WTC11 (cell line): ENCODE results near the gene ZNF503. TPM values are rescaled to one million over a fixed set of nuclear protein-coding genes. Genes with fewer than 3 reads are reported as not detected.
A peak's percentile ranks its signal among the peaks of the same experiment; 100 is the strongest.

Experiments
- ATAC-seq: fragments of 200-7000 bp; cut with Tn5 transposase; 2 replicates; pipeline ENCODE4 v1.10.0; 2021; ENCODE audit warnings: mild to moderate bottlenecking, moderate library complexity
- CTCF ChIA-PET: fragments of 300-600 bp; sonication (Branson Sonifier 250); formaldehyde crosslinking; loops from one replicate; lab custom pipeline; 2021; ENCODE audit warnings: antibody characterized with exemption; lab: Charles Lee
- POLR2A ChIA-PET: fragments of 350-600 bp; sonication (Branson Sonifier 250); formaldehyde crosslinking; loops from one replicate; lab custom pipeline; 2021; ENCODE audit warnings: antibody characterized with exemption; lab: Charles Lee
- DNase-seq: peaks from one replicate; pipeline ENCODE4 v3.0.0; 2021; ENCODE audit warnings: low spot score
- H3K27ac Mint-ChIP-seq: 2 replicates; pipeline ENCODE4 v1.8.0; 2021; ENCODE audit warnings: mixed read lengths
- H3K27me3 Mint-ChIP-seq: 2 replicates; pipeline ENCODE4 v1.8.0; 2021; ENCODE audit warnings: low read depth, mild to moderate bottlenecking, moderate library complexity, mixed read lengths
- H3K36me3 Mint-ChIP-seq: 2 replicates; pipeline ENCODE4 v1.8.0; 2021; ENCODE audit warnings: mixed read lengths
- H3K4me1 Mint-ChIP-seq: 2 replicates; pipeline ENCODE4 v1.8.0; 2022; ENCODE audit warnings: mixed read lengths
- H3K4me3 Mint-ChIP-seq: 2 replicates; pipeline ENCODE4 v1.8.0; 2021; ENCODE audit warnings: mild to moderate bottlenecking, moderate library complexity, mixed read lengths
- H3K9me3 Mint-ChIP-seq: 2 replicates; pipeline ENCODE4 v1.8.0; 2021; ENCODE audit warnings: mixed read lengths
- ELF4 ChIP-seq: sonication (generic); formaldehyde crosslinking; IDR thresholded peaks from 2 replicates; pipeline ENCODE4 v1.8.1; 2022; ENCODE audit warnings: low read depth, mild to moderate bottlenecking, moderate library complexity, missing genetic modification reagents
- FOXK1 ChIP-seq: sonication (generic); formaldehyde crosslinking; IDR thresholded peaks from 2 replicates; pipeline ENCODE4 v1.8.0; 2022; ENCODE audit warnings: mild to moderate bottlenecking, moderate library complexity, missing genetic modification reagents
- GABPB1 ChIP-seq: sonication (generic); formaldehyde crosslinking; IDR thresholded peaks from 2 replicates; pipeline ENCODE4 v1.8.1; 2023; ENCODE audit warnings: mild to moderate bottlenecking, missing genetic modification reagents
- JAZF1 ChIP-seq: fragments of 250-450 bp; sonication (Bioruptor Pico); IDR thresholded peaks from 2 replicates; pipeline ENCODE4 v1.9.0; 2021; ENCODE audit warnings: moderate library complexity, mild to moderate bottlenecking, inconsistent platforms
- NFYB ChIP-seq: sonication (generic); formaldehyde crosslinking; conservative IDR thresholded peaks from 2 replicates; pipeline ENCODE4 v1.8.0; 2022; ENCODE audit warnings: low read depth, missing genetic modification reagents
- OVOL2 ChIP-seq: fragments of 250-450 bp; sonication (Bioruptor Pico); IDR thresholded peaks from 2 replicates; pipeline ENCODE4 v1.9.0; 2021; ENCODE audit warnings: mild to moderate bottlenecking, borderline replicate concordance
- PRRX2 ChIP-seq: fragments of 250-450 bp; sonication (Bioruptor Pico); IDR thresholded peaks from 2 replicates; pipeline ENCODE4 v1.8.0; 2021; ENCODE audit warnings: mild to moderate bottlenecking
- RORB ChIP-seq: fragments of 250-450 bp; sonication (Bioruptor Pico); IDR thresholded peaks from 2 replicates; pipeline ENCODE4 v1.9.0; 2021; ENCODE audit warnings: mild to moderate bottlenecking
- ZNF317 ChIP-seq: sonication (generic); formaldehyde crosslinking; IDR thresholded peaks from 2 replicates; pipeline ENCODE4 v1.8.1; 2023; ENCODE audit warnings: low read depth, mild to moderate bottlenecking, moderate library complexity, missing genetic modification reagents, borderline replicate concordance
- ZNF416 ChIP-seq: fragments of 250-450 bp; sonication (Bioruptor Pico); IDR thresholded peaks from 2 replicates; pipeline ENCODE4 v1.9.0; 2021; ENCODE audit warnings: mild to moderate bottlenecking, inconsistent platforms
- ZNF423 ChIP-seq: fragments of 250-450 bp; sonication (Bioruptor Pico); IDR thresholded peaks from 2 replicates; pipeline ENCODE4 v2.1.2; 2022; ENCODE audit warnings: mild to moderate bottlenecking, moderate library complexity
- total RNA-seq: library from RNA; stranded (reverse); gene quantifications from 3 replicates; pipeline ENCODE4 v1.2.3, GENCODE V29; 2021
- TF ChIP-seq, protein P1 (sequence below): sonication (generic); formaldehyde crosslinking; IDR thresholded peaks from 2 replicates; pipeline ENCODE4 v1.8.0; 2022; ENCODE audit warnings: mild to moderate bottlenecking, missing genetic modification reagents
- TF ChIP-seq, protein P2 (sequence below): fragments of 250-450 bp; sonication (Bioruptor Pico); IDR thresholded peaks from 2 replicates; pipeline ENCODE4 v2.1.2; 2022; ENCODE audit warnings: mild to moderate bottlenecking, moderate library complexity
- TF ChIP-seq, protein P3 (sequence below): fragments of 250-450 bp; sonication (Bioruptor Pico); conservative IDR thresholded peaks from 2 replicates; pipeline ENCODE4 v1.9.0; 2021; ENCODE audit warnings: mild to moderate bottlenecking
- TF ChIP-seq, protein P4 (sequence below): sonication (generic); formaldehyde crosslinking; conservative IDR thresholded peaks from 2 replicates; pipeline ENCODE4 v1.8.1; 2023; ENCODE audit warnings: mild to moderate bottlenecking, low read depth, missing genetic modification reagents, moderate library complexity
- TF ChIP-seq, protein P5 (sequence below): fragments of 250-450 bp; sonication (Bioruptor Pico); IDR thresholded peaks from 2 replicates; pipeline ENCODE4 v1.9.0; 2021; ENCODE audit warnings: mild to moderate bottlenecking, borderline replicate concordance

Gene ZNF503
- total RNA-seq, 1 experiment from 2014 or later: 0.39 TPM

DNA sequence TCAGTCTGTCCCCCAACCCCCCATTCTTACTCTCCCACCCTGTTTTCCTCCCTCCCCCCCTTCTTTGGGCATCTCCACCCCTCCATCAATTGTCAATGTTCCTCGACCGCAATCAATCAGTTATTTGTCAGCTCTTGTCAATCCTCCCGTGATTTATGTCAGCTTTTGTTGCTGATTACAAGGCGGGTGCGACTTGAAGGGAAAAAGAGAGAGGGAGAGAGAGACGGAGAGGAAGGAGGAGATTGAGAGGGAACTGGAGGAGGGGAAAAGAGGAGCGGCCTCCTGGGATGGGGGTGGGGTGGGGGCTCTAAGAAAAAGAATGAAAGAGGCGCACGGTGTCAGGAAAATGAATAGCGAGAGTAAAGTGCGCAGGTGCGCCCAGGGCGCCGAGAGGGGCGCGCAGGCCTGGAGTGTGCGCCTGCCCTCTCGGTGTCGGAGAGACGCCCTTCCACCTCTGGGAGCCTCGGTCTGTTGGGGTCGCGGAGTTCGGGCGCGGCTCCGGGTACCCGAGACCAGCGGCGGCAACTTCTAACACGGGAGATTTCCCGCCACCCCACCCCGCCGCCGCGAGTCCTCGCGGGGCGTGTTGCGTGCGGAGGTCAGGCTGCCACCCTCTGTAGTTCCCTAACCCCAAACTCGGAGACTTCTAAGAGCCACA lies 1.1 kb upstream of the ZNF503 start:
- ChIA-PET POLR2A (interaction anchor here (0.7 kb wide), 1 partner anchor 901 kb away, joined by 4 read pairs; no protein-coding TSS in a partner anchor), CTCF (interaction anchor here (0.6 to 4.2 kb wide), 8 partner anchors 28 to 634 kb away, joined by 3 to 30 read pairs (median 4); no protein-coding TSS in a partner anchor)
- Mint-ChIP-seq H3K4me3 (peak overlapping the region; percentile 70), H3K27ac (peak overlapping the region; percentile 46; the same call in 1 of the 2 replicates), H3K4me1 (peaks cover 47% of the 10 kb centered on the region), H3K36me3 (no peaks in the 10 kb centered on the region; the same call in 1 of the 2 replicates), H3K27me3 (peaks cover 97% of the 10 kb centered on the region), H3K9me3 (no peaks in the 10 kb centered on the region)
- DNase-seq: peak; percentile 52
- no peak for TF ChIP-seq RORB (CRISPR knock-in tag)
- no peak for TF ChIP-seq OVOL2 (CRISPR knock-in tag)
- TF ChIP-seq, protein P1, sequence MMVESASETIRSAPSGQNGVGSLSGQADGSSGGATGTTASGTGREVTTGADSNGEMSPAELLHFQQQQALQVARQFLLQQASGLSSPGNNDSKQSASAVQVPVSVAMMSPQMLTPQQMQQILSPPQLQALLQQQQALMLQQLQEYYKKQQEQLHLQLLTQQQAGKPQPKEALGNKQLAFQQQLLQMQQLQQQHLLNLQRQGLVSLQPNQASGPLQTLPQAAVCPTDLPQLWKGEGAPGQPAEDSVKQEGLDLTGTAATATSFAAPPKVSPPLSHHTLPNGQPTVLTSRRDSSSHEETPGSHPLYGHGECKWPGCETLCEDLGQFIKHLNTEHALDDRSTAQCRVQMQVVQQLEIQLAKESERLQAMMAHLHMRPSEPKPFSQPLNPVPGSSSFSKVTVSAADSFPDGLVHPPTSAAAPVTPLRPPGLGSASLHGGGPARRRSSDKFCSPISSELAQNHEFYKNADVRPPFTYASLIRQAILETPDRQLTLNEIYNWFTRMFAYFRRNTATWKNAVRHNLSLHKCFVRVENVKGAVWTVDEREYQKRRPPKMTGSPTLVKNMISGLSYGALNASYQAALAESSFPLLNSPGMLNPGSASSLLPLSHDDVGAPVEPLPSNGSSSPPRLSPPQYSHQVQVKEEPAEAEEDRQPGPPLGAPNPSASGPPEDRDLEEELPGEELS: no peak
- TF ChIP-seq ZNF317 (CRISPR knock-in tag): no peak
- TF ChIP-seq, protein P2, sequence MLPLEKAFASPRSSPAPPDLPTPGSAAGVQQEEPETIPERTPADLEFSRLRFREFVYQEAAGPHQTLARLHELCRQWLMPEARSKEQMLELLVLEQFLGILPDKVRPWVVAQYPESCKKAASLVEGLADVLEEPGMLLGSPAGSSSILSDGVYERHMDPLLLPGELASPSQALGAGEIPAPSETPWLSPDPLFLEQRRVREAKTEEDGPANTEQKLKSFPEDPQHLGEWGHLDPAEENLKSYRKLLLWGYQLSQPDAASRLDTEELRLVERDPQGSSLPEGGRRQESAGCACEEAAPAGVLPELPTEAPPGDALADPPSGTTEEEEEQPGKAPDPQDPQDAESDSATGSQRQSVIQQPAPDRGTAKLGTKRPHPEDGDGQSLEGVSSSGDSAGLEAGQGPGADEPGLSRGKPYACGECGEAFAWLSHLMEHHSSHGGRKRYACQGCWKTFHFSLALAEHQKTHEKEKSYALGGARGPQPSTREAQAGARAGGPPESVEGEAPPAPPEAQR (CRISPR knock-in tag): no peak
- TF ChIP-seq, protein P3, sequence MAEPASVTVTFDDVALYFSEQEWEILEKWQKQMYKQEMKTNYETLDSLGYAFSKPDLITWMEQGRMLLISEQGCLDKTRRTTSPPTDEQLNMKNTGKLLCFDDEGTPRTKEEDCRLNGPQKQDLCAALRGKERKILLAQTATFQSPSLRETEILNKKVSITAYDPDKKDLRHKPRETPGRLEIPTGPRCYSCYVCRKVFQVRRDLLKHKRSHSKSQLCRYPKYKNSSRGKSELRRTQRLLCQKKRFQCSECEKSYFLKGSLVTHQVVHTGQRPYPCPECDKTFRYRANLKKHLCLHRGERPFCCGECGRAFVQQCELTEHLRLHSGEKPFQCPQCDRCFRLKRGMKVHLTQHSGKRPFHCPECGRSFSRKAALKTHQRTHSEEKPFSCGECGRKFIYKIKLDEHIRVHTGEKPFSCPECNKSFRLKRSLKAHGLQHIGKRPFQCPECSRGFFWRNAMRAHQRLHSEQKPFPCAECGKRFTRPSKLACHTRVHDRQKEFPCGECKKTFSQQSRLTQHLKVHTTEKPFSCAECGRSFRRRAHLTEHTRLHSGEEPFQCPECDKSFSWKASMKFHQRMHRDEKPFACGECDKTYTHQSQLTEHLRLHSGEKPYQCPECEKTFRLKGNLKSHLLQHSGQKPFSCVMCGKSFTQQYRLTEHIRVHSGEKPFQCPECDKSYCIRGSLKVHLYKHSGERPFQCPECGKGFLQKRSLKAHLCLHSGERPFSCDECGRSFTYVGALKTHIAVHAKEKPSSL (CRISPR knock-in tag): no peak
- no peak for TF ChIP-seq FOXK1 (CRISPR knock-in tag)
- peak; percentile 7 for ATAC-seq

DNA sequence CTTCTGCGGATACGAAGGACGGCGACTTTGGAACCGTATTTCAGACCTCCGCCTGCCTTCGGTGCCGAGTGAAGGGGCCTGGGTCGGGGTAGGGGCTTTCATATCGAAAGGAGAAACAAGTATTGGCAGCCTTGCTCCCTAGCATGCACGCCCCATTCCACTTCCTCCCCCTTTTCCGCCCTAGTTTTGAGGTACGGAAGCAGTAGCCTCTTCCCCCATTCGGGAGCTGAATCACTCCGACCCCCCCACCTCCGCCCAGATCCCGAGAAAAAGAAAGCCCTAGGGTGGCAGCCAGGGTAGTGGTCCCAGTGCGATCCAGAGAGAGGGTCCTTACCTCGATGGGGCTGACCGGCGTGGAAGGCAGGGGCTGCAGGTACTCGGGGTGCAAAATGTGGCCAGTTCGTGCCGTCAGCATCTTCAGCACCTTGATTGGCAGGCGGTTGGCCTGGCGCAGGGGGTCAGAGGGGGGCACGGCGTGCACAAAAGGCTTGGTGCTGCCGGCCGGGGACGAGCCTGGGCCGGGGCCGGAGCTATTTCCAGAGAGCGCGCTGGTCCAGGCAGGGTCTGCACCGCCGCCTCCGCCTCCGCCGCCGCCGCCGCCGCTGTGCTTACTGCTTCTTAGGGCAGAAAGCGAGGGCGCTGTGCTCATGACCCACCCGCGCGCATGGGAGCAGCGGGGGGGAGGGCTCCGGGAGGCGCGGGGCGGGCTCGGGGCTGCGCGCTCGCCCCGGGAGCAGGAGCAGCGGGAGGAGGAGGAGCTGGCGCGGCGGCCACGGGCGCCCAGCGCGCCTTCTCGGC lies 594 bp downstream of the ZNF503 start:
- H3K27me3 Mint-ChIP-seq: peaks cover 97% of the 10 kb centered on the region
- no peak overlapping the region for H3K27ac Mint-ChIP-seq
- no peak for ATAC-seq

DNA sequence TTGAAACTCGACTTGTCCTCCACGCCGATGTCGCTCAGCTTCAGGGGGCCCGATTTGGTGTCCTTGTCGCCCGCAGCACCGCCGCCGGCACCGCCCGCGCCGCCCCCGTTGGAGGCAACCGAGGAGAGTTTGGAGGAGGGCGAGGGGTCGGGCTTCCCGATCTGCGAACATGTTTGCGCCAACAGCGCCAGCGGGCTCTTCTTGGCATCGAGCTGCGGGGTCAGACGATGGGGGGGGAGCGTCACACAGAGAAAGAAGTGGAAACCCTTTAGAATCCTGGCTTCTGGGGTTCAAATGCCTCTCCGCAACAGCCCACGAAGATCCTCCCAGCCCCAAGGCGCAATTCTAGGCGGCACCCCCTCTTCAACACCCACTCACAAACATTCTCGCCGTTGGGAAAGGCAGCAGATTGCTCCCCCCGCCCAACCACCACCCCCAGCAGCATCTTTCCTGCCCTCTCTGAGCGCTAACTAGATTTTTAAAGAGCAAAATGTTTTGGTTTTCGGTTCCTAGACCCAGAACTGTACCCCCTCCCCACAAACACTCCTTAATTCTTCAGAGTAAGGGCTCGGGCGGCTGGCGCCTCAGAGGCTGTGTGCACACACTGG lies 1.3 kb downstream of the ZNF503 start:
- no peak overlapping the region for H3K27ac Mint-ChIP-seq
- no peaks in the 10 kb centered on the region for H3K36me3 Mint-ChIP-seq
- peak overlapping the region; percentile 70 for H3K4me3 Mint-ChIP-seq
- POLR2A ChIA-PET: no interaction called here
- CTCF ChIA-PET: interaction anchor here (0.6 to 4.2 kb wide), 13 partner anchors 10 to 903 kb away, joined by 3 to 30 read pairs (median 5); no protein-coding TSS in a partner anchor
- H3K4me1 Mint-ChIP-seq: peaks cover 31% of the 10 kb centered on the region
- peaks cover 97% of the 10 kb centered on the region for H3K27me3 Mint-ChIP-seq
- no peak for DNase-seq
- H3K9me3 Mint-ChIP-seq: no peaks in the 10 kb centered on the region
- no peak for ATAC-seq
- TF ChIP-seq, protein P4, sequence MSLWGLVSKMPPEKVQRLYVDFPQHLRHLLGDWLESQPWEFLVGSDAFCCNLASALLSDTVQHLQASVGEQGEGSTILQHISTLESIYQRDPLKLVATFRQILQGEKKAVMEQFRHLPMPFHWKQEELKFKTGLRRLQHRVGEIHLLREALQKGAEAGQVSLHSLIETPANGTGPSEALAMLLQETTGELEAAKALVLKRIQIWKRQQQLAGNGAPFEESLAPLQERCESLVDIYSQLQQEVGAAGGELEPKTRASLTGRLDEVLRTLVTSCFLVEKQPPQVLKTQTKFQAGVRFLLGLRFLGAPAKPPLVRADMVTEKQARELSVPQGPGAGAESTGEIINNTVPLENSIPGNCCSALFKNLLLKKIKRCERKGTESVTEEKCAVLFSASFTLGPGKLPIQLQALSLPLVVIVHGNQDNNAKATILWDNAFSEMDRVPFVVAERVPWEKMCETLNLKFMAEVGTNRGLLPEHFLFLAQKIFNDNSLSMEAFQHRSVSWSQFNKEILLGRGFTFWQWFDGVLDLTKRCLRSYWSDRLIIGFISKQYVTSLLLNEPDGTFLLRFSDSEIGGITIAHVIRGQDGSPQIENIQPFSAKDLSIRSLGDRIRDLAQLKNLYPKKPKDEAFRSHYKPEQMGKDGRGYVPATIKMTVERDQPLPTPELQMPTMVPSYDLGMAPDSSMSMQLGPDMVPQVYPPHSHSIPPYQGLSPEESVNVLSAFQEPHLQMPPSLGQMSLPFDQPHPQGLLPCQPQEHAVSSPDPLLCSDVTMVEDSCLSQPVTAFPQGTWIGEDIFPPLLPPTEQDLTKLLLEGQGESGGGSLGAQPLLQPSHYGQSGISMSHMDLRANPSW (CRISPR knock-in tag): no peak
- TF ChIP-seq NFYB (no peak), PRRX2 (CRISPR knock-in tag) (no peak), ZNF423 (CRISPR knock-in tag) (no peak), ZNF416 (no peak), ELF4 (CRISPR knock-in tag) (no peak), GABPB1 (CRISPR knock-in tag) (no peak)
- TF ChIP-seq, protein P5, sequence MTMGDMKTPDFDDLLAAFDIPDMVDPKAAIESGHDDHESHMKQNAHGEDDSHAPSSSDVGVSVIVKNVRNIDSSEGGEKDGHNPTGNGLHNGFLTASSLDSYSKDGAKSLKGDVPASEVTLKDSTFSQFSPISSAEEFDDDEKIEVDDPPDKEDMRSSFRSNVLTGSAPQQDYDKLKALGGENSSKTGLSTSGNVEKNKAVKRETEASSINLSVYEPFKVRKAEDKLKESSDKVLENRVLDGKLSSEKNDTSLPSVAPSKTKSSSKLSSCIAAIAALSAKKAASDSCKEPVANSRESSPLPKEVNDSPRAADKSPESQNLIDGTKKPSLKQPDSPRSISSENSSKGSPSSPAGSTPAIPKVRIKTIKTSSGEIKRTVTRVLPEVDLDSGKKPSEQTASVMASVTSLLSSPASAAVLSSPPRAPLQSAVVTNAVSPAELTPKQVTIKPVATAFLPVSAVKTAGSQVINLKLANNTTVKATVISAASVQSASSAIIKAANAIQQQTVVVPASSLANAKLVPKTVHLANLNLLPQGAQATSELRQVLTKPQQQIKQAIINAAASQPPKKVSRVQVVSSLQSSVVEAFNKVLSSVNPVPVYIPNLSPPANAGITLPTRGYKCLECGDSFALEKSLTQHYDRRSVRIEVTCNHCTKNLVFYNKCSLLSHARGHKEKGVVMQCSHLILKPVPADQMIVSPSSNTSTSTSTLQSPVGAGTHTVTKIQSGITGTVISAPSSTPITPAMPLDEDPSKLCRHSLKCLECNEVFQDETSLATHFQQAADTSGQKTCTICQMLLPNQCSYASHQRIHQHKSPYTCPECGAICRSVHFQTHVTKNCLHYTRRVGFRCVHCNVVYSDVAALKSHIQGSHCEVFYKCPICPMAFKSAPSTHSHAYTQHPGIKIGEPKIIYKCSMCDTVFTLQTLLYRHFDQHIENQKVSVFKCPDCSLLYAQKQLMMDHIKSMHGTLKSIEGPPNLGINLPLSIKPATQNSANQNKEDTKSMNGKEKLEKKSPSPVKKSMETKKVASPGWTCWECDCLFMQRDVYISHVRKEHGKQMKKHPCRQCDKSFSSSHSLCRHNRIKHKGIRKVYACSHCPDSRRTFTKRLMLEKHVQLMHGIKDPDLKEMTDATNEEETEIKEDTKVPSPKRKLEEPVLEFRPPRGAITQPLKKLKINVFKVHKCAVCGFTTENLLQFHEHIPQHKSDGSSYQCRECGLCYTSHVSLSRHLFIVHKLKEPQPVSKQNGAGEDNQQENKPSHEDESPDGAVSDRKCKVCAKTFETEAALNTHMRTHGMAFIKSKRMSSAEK: no peak

More for the DNA sequence above, 594 bp downstream of the ZNF503 start:
- no peaks in the 10 kb centered on the region for H3K9me3 Mint-ChIP-seq
- no peaks in the 10 kb centered on the region; the same call in 1 of the 2 replicates for H3K36me3 Mint-ChIP-seq
- peak overlapping the region; percentile 70 for H3K4me3 Mint-ChIP-seq
- CTCF ChIA-PET: interaction anchor here (0.9 to 4.2 kb wide), 9 partner anchors 29 to 903 kb away, joined by 3 to 30 read pairs (median 4); no protein-coding TSS in a partner anchor
- DNase-seq: peak; percentile 59
- POLR2A ChIA-PET: no interaction called here
- TF ChIP-seq ZNF317 (CRISPR knock-in tag) (0 out of 2 replicates have a peak, but pooled peaks have one; percentile 7), JAZF1 (CRISPR knock-in tag) (no peak)
- H3K4me1 Mint-ChIP-seq: peaks cover 34% of the 10 kb centered on the region
